Measurements from ENCODE around the gene LARP4B.

- TF ChIP-seq, protein P1, sequence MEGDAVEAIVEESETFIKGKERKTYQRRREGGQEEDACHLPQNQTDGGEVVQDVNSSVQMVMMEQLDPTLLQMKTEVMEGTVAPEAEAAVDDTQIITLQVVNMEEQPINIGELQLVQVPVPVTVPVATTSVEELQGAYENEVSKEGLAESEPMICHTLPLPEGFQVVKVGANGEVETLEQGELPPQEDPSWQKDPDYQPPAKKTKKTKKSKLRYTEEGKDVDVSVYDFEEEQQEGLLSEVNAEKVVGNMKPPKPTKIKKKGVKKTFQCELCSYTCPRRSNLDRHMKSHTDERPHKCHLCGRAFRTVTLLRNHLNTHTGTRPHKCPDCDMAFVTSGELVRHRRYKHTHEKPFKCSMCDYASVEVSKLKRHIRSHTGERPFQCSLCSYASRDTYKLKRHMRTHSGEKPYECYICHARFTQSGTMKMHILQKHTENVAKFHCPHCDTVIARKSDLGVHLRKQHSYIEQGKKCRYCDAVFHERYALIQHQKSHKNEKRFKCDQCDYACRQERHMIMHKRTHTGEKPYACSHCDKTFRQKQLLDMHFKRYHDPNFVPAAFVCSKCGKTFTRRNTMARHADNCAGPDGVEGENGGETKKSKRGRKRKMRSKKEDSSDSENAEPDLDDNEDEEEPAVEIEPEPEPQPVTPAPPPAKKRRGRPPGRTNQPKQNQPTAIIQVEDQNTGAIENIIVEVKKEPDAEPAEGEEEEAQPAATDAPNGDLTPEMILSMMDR (IDR thresholded peaks at IDR 0.05; ENCODE audit: extremely low read depth in 1 of 2, insufficient read depth in 1 of 2, low read depth in 1 of 2, low read length in 2 of 2), result no peak
- TF ChIP-seq POLR2A (IDR thresholded peaks at IDR 0.05; ENCODE audit: low read depth, low read length) (no peak), POLR2AphosphoS5 (IDR thresholded peaks at IDR 0.05; ENCODE audit: insufficient read depth, low read depth, low read length) (no peak), JUN (IDR thresholded peaks at IDR 0.05; ENCODE audit: borderline replicate concordance, insufficient read depth, insufficient read length, low read depth) (no peak), EZH2 (IDR thresholded peaks at IDR 0.05; ENCODE audit: borderline replicate concordance, low read depth, low read length, severe bottlenecking) (no peak)
These were observed 118.7 kb downstream of the LARP4B start for GRCh38 chr10:812787-813186.

Data from endothelial cell of umbilical vein (primary cell).